ENCODE data around the gene CDYL2.

DNA sequence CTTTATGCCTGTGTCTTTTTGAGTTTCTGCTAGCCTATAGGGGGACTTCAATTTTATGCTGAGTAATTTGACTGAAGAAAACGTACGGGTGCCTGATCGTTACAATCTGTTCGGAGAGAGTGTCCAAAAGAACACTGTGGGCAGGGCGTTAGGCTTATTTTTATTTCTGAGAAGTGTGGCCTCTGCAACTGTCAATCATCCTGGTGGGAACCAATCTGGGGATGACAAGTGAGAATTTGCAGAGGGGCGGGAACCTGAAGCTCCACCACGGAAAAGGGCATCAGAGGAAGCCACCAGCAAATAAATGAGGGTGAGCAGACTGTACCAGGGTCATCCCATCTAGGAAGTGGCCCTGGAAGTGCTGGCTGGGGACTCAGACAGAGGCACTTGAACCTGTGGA, 12.0 kb upstream of the CDYL2 start:
- TF ChIP-seq POLR2AphosphoS5 (IDR thresholded peaks at IDR 0.05; ENCODE audit: low read depth, low read length) (no peak), POLR2A (IDR thresholded peaks at IDR 0.05; ENCODE audit: low read depth, low read length) (no peak)
